B cell (primary cell): ENCODE data around the gene ESR1.

ENCODE experiments used
- EZH2 ChIP-seq: IDR thresholded peaks from 2 replicates; pipeline ENCODE4 v1.6.1; 2012; ENCODE audit warnings: borderline replicate concordance, low read depth, mild to moderate bottlenecking, moderate library complexity, low read length; ENCODE audit not compliant: insufficient read depth, poor library complexity, severe bottlenecking
- TF ChIP-seq, protein P1 (sequence below): fragments of 200-600 bp; IDR thresholded peaks from one replicate; pipeline ENCODE4 v1.8.0; 2022; ENCODE audit warnings: antibody characterized with exemption, mild to moderate bottlenecking

- TF ChIP-seq, protein P1, sequence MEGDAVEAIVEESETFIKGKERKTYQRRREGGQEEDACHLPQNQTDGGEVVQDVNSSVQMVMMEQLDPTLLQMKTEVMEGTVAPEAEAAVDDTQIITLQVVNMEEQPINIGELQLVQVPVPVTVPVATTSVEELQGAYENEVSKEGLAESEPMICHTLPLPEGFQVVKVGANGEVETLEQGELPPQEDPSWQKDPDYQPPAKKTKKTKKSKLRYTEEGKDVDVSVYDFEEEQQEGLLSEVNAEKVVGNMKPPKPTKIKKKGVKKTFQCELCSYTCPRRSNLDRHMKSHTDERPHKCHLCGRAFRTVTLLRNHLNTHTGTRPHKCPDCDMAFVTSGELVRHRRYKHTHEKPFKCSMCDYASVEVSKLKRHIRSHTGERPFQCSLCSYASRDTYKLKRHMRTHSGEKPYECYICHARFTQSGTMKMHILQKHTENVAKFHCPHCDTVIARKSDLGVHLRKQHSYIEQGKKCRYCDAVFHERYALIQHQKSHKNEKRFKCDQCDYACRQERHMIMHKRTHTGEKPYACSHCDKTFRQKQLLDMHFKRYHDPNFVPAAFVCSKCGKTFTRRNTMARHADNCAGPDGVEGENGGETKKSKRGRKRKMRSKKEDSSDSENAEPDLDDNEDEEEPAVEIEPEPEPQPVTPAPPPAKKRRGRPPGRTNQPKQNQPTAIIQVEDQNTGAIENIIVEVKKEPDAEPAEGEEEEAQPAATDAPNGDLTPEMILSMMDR: no peak
- no peak for TF ChIP-seq EZH2
Observed at GRCh38 chr6:151916075-151916474, 108.6 kb downstream of the ESR1 start.
